ENCODE measurements around the gene MMP17. TPM values are rescaled to one million over a fixed set of nuclear protein-coding genes. Genes with fewer than 3 reads are reported as not detected.

Gene MMP17
- total and polyA plus RNA-seq, 2 of the 4 experiments (the other 2 are of a cell fraction), result 1.4 to 11.8 TPM

Small RNA genes lying within 50 kb of the gene (microRNA-seq; reads per million reads assigned to microRNA genes)
- not detected for gene RNA5SP378 (ENCODE audit: insufficient read depth, insufficient read length)
- gene RNU6-1017P (ENCODE audit: insufficient read depth, insufficient read length), result not detected

Small RNA genes lying within 50 kb of the gene (small RNA-seq; reads per million reads assigned to genes)
- gene RNA5SP378 (0 reads per million in 5 experiments), gene RNU6-1017P (0 reads per million in 5 experiments)

Other genes starting within 250 kb of the MMP17 start
- gene SFSWAP, start 117.3 kb upstream of the MMP17 start, total RNA-seq (2012; rRNA removed), result 19.7 and 20.6 TPM in 2 replicates
- gene SFSWAP, start 117.3 kb upstream of the MMP17 start, polyA plus RNA-seq (2012; rRNA removed), result 22.4 and 30.5 TPM in 2 replicates
- gene ULK1, start 66.2 kb downstream of the MMP17 start, total RNA-seq (2012; rRNA removed), result 1.8 and 1.9 TPM in 2 replicates
- 19.2 and 20.0 TPM in 2 replicates for gene ULK1, start 66.2 kb downstream of the MMP17 start, polyA plus RNA-seq (2012; rRNA removed)
- gene PUS1, start 100.9 kb downstream of the MMP17 start, total RNA-seq (2012; rRNA removed), result 11.4 and 14.0 TPM in 2 replicates
- gene PUS1, start 100.9 kb downstream of the MMP17 start, polyA plus RNA-seq (2012; rRNA removed), result 33.1 and 36.7 TPM in 2 replicates
- 4.3 and 5.3 TPM in 2 replicates for gene EP400, start 121.5 kb downstream of the MMP17 start, total RNA-seq (2012; rRNA removed)
- 10.3 and 11.4 TPM in 2 replicates for gene EP400, start 121.5 kb downstream of the MMP17 start, polyA plus RNA-seq (2012; rRNA removed)